H1 (cell line): ENCODE results near the gene THAP12. TPM values are rescaled to one million over a fixed set of nuclear protein-coding genes. Genes with fewer than 3 reads are reported as not detected.

Experiments
- CTCF ChIA-PET: fragments of 300-600 bp; sonication (Branson Sonifier 250); formaldehyde crosslinking; loops from one replicate; lab custom pipeline; 2021; ENCODE audit not compliant: partially characterized antibody; lab: Charles Lee
- POLR2A ChIA-PET: fragments of 300-600 bp; sonication (Branson Sonifier 250); formaldehyde crosslinking; loops from one replicate; lab custom pipeline; 2021; ENCODE audit warnings: inconsistent platforms; ENCODE audit not compliant: partially characterized antibody; lab: Charles Lee
- DNase-seq, 2 experiments: peaks; one replicate each; pipeline versions ENCODE4 v3.0.0 to v3.0.0-alpha.2; 2010 to 2022; ENCODE audit warnings: low spot score in 2 of 2, low read depth in 1 of 2, mixed read lengths in 1 of 2
- FAIRE-seq: peaks from 2 replicates; lab custom pipeline; 2011; peaks lifted over from hg19 to GRCh38; lab: Jason Lieb, UNC
- H2AFZ ChIP-seq: 2 replicates; pipeline ENCODE4 v1.8.1; 2012; ENCODE audit warnings: low read length, inconsistent platforms
- H2AK5ac ChIP-seq: 2 replicates; pipeline ENCODE4 v1.6.1; 2013; ENCODE audit warnings: low read depth, low read length
- H2BK120ac ChIP-seq: replicated peaks from 2 replicates; pipeline ENCODE3; 2013; ENCODE audit warnings: low read depth, low read length, inconsistent platforms
- H2BK12ac ChIP-seq: 2 replicates; pipeline ENCODE4 v1.6.1; 2013; ENCODE audit warnings: low read depth, low read length
- H2BK15ac ChIP-seq: 2 replicates; pipeline ENCODE4 v1.6.1; 2013; ENCODE audit warnings: low read length
- H2BK20ac ChIP-seq: 2 replicates; pipeline ENCODE4 v1.6.1; 2013; ENCODE audit warnings: low read length
- H2BK5ac ChIP-seq: 2 replicates; pipeline ENCODE4 v1.6.1; 2013; ENCODE audit warnings: low read depth, low read length
- H3K14ac ChIP-seq: 2 replicates; pipeline ENCODE4 v1.6.1; 2013; ENCODE audit warnings: inconsistent platforms; ENCODE audit not compliant: insufficient read length
- H3K18ac ChIP-seq: 2 replicates; pipeline ENCODE4 v1.6.1; 2013; ENCODE audit warnings: low read length; ENCODE audit errors: extremely low read depth
- H3K23ac ChIP-seq: 2 replicates; pipeline ENCODE4 v1.6.1; 2013; ENCODE audit warnings: inconsistent platforms; ENCODE audit not compliant: insufficient read length
- H3K23me2 ChIP-seq: 2 replicates; pipeline ENCODE4 v1.6.1; 2013; ENCODE audit warnings: low read depth, low read length
- H3K27ac ChIP-seq: 2 replicates; pipeline ENCODE4 v1.6.1; 2011; ENCODE audit warnings: low read depth, low read length, inconsistent platforms
- H3K27me3 ChIP-seq, 4 experiments: replicated peaks in 1 of 4; 1 replicate in 1 of 4; 2 replicates in 3 of 4; pipeline versions ENCODE4 v1.6.1 to v1.8.1; 2011 to 2013; ENCODE audit warnings: low read length in 3 of 4, mild to moderate bottlenecking in 3 of 4, inconsistent platforms in 2 of 4, mixed read lengths in 2 of 4, moderate library complexity in 1 of 4; ENCODE audit not compliant: control insufficient read depth in 3 of 4, insufficient read depth in 3 of 4; ENCODE audit errors: extremely low read depth in 1 of 4
- H3K36me3 ChIP-seq, 4 experiments: 2 replicates each; pipeline versions ENCODE4 v1.6.1 to v1.8.1; 2011 to 2013; ENCODE audit warnings: mild to moderate bottlenecking in 4 of 4, low read length in 3 of 4, moderate library complexity in 2 of 4, control low read depth in 1 of 4, inconsistent platforms in 1 of 4; ENCODE audit not compliant: insufficient read depth in 4 of 4, control insufficient read depth in 2 of 4
- H3K4ac ChIP-seq: replicated peaks from 2 replicates; pipeline ENCODE3; 2013; ENCODE audit warnings: low read length, low read depth, mixed read lengths, inconsistent platforms; ENCODE audit not compliant: insufficient read length
- H3K4me1 ChIP-seq, 4 experiments: replicated peaks in 1 of 4; 1 replicate in 1 of 4; 2 replicates in 3 of 4; pipeline versions ENCODE4 v1.6.1 to v1.8.1; 2011 to 2013; ENCODE audit warnings: low read length in 3 of 4, inconsistent platforms in 2 of 4, mixed read lengths in 1 of 4; ENCODE audit not compliant: insufficient read depth in 4 of 4, control insufficient read depth in 3 of 4
- H3K4me2 ChIP-seq, 2 experiments: 2 replicates each; pipeline versions ENCODE4 v1.6.1 to v1.8.1; 2011 to 2013; ENCODE audit warnings: low read depth in 2 of 2, low read length in 2 of 2, control low read depth in 1 of 2, inconsistent platforms in 1 of 2, mild to moderate bottlenecking in 1 of 2; ENCODE audit not compliant: insufficient read depth in 1 of 2
- H3K4me3 ChIP-seq, 4 experiments: fragments of 200-600, 300-600 bp in 1 of 4; sonication (generic), shearing (Covaris generic), sonication (Bioruptor Twin) in 1 of 4; 2 replicates each; pipeline versions ENCODE4 v1.5.1 to v1.8.1; 2011 to 2016; ENCODE audit warnings: low read length in 4 of 4, low read depth in 3 of 4, control low read depth in 2 of 4, inconsistent platforms in 2 of 4, mild to moderate bottlenecking in 2 of 4, mixed read lengths in 1 of 4, moderate library complexity in 1 of 4; ENCODE audit not compliant: insufficient read depth in 2 of 4; ENCODE audit errors: extremely low read depth in 1 of 4
- H3K56ac ChIP-seq: replicated peaks from 2 replicates; pipeline ENCODE3; 2013; ENCODE audit warnings: low read depth, mild to moderate bottlenecking, mixed read lengths, low read length, inconsistent platforms; ENCODE audit not compliant: insufficient read length
- H3K79me1 ChIP-seq: 2 replicates; pipeline ENCODE4 v1.6.1; 2013; ENCODE audit warnings: low read depth, low read length, control low read depth
- H3K79me2 ChIP-seq, 2 experiments: 2 replicates each; pipeline versions ENCODE4 v1.6.1 to v1.8.1; 2012 to 2013; ENCODE audit warnings: low read length in 2 of 2, mild to moderate bottlenecking in 2 of 2, inconsistent platforms in 1 of 2; ENCODE audit not compliant: insufficient read depth in 2 of 2, control insufficient read depth in 1 of 2
- H3K9ac ChIP-seq, 4 experiments: replicated peaks in 1 of 4; 1 replicate in 1 of 4; 2 replicates in 3 of 4; pipeline versions ENCODE4 v1.6.1 to v1.8.1; 2011 to 2013; ENCODE audit warnings: low read depth in 3 of 4, low read length in 3 of 4, control low read depth in 2 of 4, mild to moderate bottlenecking in 2 of 4, moderate library complexity in 2 of 4, inconsistent platforms in 1 of 4; ENCODE audit errors: extremely low read depth in 1 of 4
- H3K9me3 ChIP-seq, 2 experiments: 2 replicates each; pipeline versions ENCODE4 v1.6.1 to v1.8.1; 2012 to 2013; ENCODE audit warnings: mild to moderate bottlenecking in 2 of 2, moderate library complexity in 2 of 2, control low read depth in 1 of 2, inconsistent platforms in 1 of 2, low read depth in 1 of 2, low read length in 1 of 2, mixed read lengths in 1 of 2; ENCODE audit not compliant: insufficient read depth in 2 of 2
- H4K20me1 ChIP-seq, 2 experiments: replicated peaks in 1 of 2; 2 replicates each; pipeline versions ENCODE3 to v1.8.1; 2011 to 2013; ENCODE audit warnings: inconsistent platforms in 2 of 2, low read length in 2 of 2, mild to moderate bottlenecking in 1 of 2; ENCODE audit not compliant: insufficient read depth in 2 of 2, control insufficient read depth in 1 of 2
- H4K5ac ChIP-seq: 2 replicates; pipeline ENCODE4 v1.6.1; 2013; ENCODE audit warnings: low read length, low read depth, mixed read lengths, inconsistent platforms; ENCODE audit not compliant: insufficient read length
- H4K8ac ChIP-seq: 2 replicates; pipeline ENCODE4 v1.8.0; 2013; ENCODE audit warnings: mild to moderate bottlenecking, moderate library complexity, low read length, inconsistent platforms; ENCODE audit not compliant: insufficient read depth; ENCODE audit errors: extremely low read depth
- H4K91ac ChIP-seq: replicated peaks from 2 replicates; pipeline ENCODE3; 2013; ENCODE audit warnings: low read length, mixed read lengths, inconsistent platforms; ENCODE audit not compliant: insufficient read length
- ASH2L ChIP-seq: fragments of 200-600, 300-600 bp; sonication (generic); IDR thresholded peaks from one replicate; pipeline ENCODE4 v1.7.1; 2017; ENCODE audit warnings: low read length
- CEBPB ChIP-seq: IDR thresholded peaks from 2 replicates; pipeline ENCODE4 v1.6.1; 2012; ENCODE audit warnings: low read depth, low read length
- CTCF ChIP-seq, 3 experiments: IDR thresholded peaks; 1 replicate in 2 of 3; 2 replicates in 1 of 3; pipeline versions ENCODE4 v1.5.1 to v1.6.1; 2011; ENCODE audit warnings: low read length in 3 of 3, mild to moderate bottlenecking in 3 of 3, inconsistent platforms in 2 of 3, low read depth in 1 of 3, moderate library complexity in 1 of 3; ENCODE audit not compliant: insufficient read depth in 1 of 3; ENCODE audit errors: control extremely low read depth in 1 of 3
- E2F6 ChIP-seq: IDR thresholded peaks from 2 replicates; pipeline ENCODE4 v1.6.1; 2012; ENCODE audit warnings: inconsistent platforms
- GABPA ChIP-seq: IDR thresholded peaks from 2 replicates; pipeline ENCODE4 v1.6.1; 2011; ENCODE audit warnings: mild to moderate bottlenecking, low read length, moderate library complexity, borderline replicate concordance; ENCODE audit not compliant: insufficient read depth
- GTF2F1 ChIP-seq: IDR thresholded peaks from 2 replicates; pipeline ENCODE4 v1.6.1; 2012; ENCODE audit warnings: low read depth, low read length, improper control_type of control experiment, borderline replicate concordance
- KDM1A ChIP-seq: fragments of 200-600, 300-600 bp; sonication (generic); IDR thresholded peaks from 2 replicates; pipeline ENCODE4 v1.7.1; 2016; ENCODE audit warnings: mild to moderate bottlenecking, low read length, borderline replicate concordance
- NRF1 ChIP-seq: IDR thresholded peaks from 2 replicates; pipeline ENCODE4 v1.6.1; 2011; ENCODE audit warnings: mild to moderate bottlenecking, low read depth, low read length, improper control_type of control experiment
- RBBP5 ChIP-seq: IDR thresholded peaks from 2 replicates; pipeline ENCODE4 v1.7.1; 2012; ENCODE audit warnings: low read depth, mild to moderate bottlenecking, inconsistent platforms, low read length, moderate library complexity, borderline replicate concordance
- TEAD4 ChIP-seq: IDR thresholded peaks from 2 replicates; pipeline ENCODE4 v1.6.1; 2012; ENCODE audit warnings: low read depth, low read length, inconsistent platforms, mixed read lengths
- WGBS, 2 experiments: shearing (Covaris generic) in 1 of 2; methylation state at CpG; one replicate each; pipeline versions ENCODE4 v1.1.6 to v1.1.7; 2013 to 2015; ENCODE audit warnings: low lambda C conversion rate in 2 of 2, mixed read lengths in 2 of 2, inconsistent platforms in 1 of 2, low coverage in 1 of 2, missing lambda C conversion rate in 1 of 2; ENCODE audit not compliant: insufficient replicate concordance in 2 of 2, insufficient coverage in 1 of 2, insufficient read length in 1 of 2; ENCODE audit errors: extremely low coverage in 1 of 2, missing lambda C conversion rate in 1 of 2; 5-methylcytosine and 5-hydroxymethylcytosine counted together
- polyA plus RNA-seq, 7 experiments: library from polyadenylated mRNA; depleted of rRNA in 3 of 7; stranded (reverse) in 5 of 7; unstranded in 2 of 7; fragments of >200 nt in 5 of 7; fragments of 200-250 nt in 2 of 7; gene quantifications; 1 replicate in 5 of 7; 2 replicates in 1 of 7; 4 replicates in 1 of 7; pipeline versions ENCODE4 v1.2.1 to v1.2.3, GENCODE V29; 2011 to 2013; ENCODE audit warnings: missing spikeins in 2 of 7, mixed read lengths in 2 of 7
- total RNA-seq: library from RNA; stranded (reverse); fragmentation: NEBNext Ultra II Directional; extraction: Animal tissue kit (Norgen Biotek cat#: 25700); gene quantifications from 2 replicates; pipeline ENCODE4 v1.2.1, GENCODE V29; 2021

The THAP12 gene
- total and polyA plus RNA-seq, 2 of the 8 experiments (the other 6 are each of a cell fraction or from before 2014, with no cell fraction given) = 12.0 to 39.9 TPM

- Histone ChIP-seq H2AFZ (no peak overlapping the region), H3K9me3 (no peaks in the 10 kb centered on the region), H3K27ac (no peak overlapping the region), H2BK120ac (no peak overlapping the region), H3K36me3 (peaks cover 0 to 5% (median 0%) of the 10 kb centered on the region in 4 experiments; a peak in 1 of 8 replicates), H4K5ac (no peak overlapping the region), H3K79me1 (no peaks in the 10 kb centered on the region), H2BK15ac (no peak overlapping the region), H3K27me3 (no peaks in the 10 kb centered on the region), H3K4ac (no peak overlapping the region), H3K23ac (no peak overlapping the region), H2AK5ac (no peak overlapping the region), H2BK12ac (no peak overlapping the region), H4K8ac (no peak overlapping the region), H3K56ac (no peak overlapping the region), H3K4me2 (no peak overlapping the region), H4K20me1 (peaks cover 0 to 1% of the 10 kb centered on the region in 2 experiments), H3K4me3 (no peak overlapping the region)
- ChIA-PET CTCF (interaction anchor here (1.1 to 1.4 kb wide), 2 partner anchors 34 to 788 kb away, joined by 3 to 4 read pairs; no protein-coding TSS in a partner anchor), POLR2A (interaction anchor here (0.8 to 1.0 kb wide), 3 partner anchors 54 to 674 kb away, joined by 3 read pairs; no protein-coding TSS in a partner anchor)
- DNase-seq (no peak), FAIRE-seq (no peak)
- TF ChIP-seq ASH2L (no peak), TEAD4 (no peak), NRF1 (no peak), GABPA (no peak), GTF2F1 (no peak), RBBP5 (no peak), E2F6 (no peak), CEBPB (no peak), KDM1A (no peak), CTCF (IDR thresholded peaks at IDR 0.05; ENCODE audit: control extremely low read depth in 1 of 3, insufficient read depth in 1 of 3, low read depth in 1 of 3, low read length in 3 of 3) (no peak)
- TF ChIP-seq, all 59 proteins: peak for 0
- H3K14ac ChIP-seq = no peak overlapping the region
- H3K79me2 ChIP-seq = no peaks in the 10 kb centered on the region
- H2BK5ac ChIP-seq = no peak overlapping the region
- no peaks in the 10 kb centered on the region for H3K23me2 ChIP-seq
- peaks cover 0 to 5% (median 5%) of the 10 kb centered on the region in 4 experiments; a peak in 4 of 7 replicates for H3K4me1 ChIP-seq
- H3K18ac ChIP-seq = no peak overlapping the region
- WGBS, 2 experiments = 94% methylated on average over 2 of the region's 2 CpGs; no CpG with 5 or more reads in 1 of the 2 experiments
- no peak overlapping the region for H4K91ac ChIP-seq
- no peak overlapping the region for H2BK20ac ChIP-seq
- H3K9ac ChIP-seq = no peak overlapping the region
Observed at GRCh38 chr11:76388408-76388807, 7.5 kb upstream of the THAP12 start.
